SJSA1 (cell line): Measurements from ENCODE around the gene API5. TPM values are rescaled to one million over a fixed set of nuclear protein-coding genes. Genes with fewer than 3 reads are reported as not detected.

Source experiments
- DNase-seq, 2 experiments: peaks; one replicate each; pipeline ENCODE4 v3.0.0-alpha.2; 2015 to 2020; ENCODE audit warnings: low spot score in 2 of 2, low read depth in 1 of 2
- H3K27ac ChIP-seq: fragments of 250-450 bp; sonication (Bioruptor Pico); 2 replicates; pipeline ENCODE4 v1.5.1; 2020; ENCODE audit warnings: mild to moderate bottlenecking, moderate library complexity
- H3K27me3 ChIP-seq: fragments of 250-450 bp; sonication (Bioruptor Pico); replicated peaks from 2 replicates; pipeline ENCODE4 v1.5.1; 2020; ENCODE audit warnings: mild to moderate bottlenecking, moderate library complexity
- H3K36me3 ChIP-seq: fragments of 250-450 bp; sonication (Bioruptor Pico); 2 replicates; pipeline ENCODE4 v1.5.1; 2020; ENCODE audit warnings: mild to moderate bottlenecking
- H3K4me1 ChIP-seq: fragments of 250-450 bp; sonication (Bioruptor Pico); replicated peaks from 2 replicates; pipeline ENCODE4 v1.6.1; 2021; ENCODE audit warnings: mild to moderate bottlenecking
- H3K4me3 ChIP-seq: fragments of 250-450 bp; sonication (Bioruptor Pico); 2 replicates; pipeline ENCODE4 v1.5.1; 2020; ENCODE audit warnings: mild to moderate bottlenecking
- H3K9me3 ChIP-seq: fragments of 250-450 bp; sonication (Bioruptor Pico); replicated peaks from 2 replicates; pipeline ENCODE4 v1.5.1; 2020; ENCODE audit warnings: mild to moderate bottlenecking
- total RNA-seq: library from RNA; depleted of rRNA; stranded (reverse); fragments of >200 nt; shearing (Covaris generic); gene quantifications from 2 replicates; pipeline ENCODE4 v1.2.3, GENCODE V29; 2014; rRNA removed

The API5 gene
- 175 and 202 TPM in 2 replicates for total RNA-seq

DNA sequence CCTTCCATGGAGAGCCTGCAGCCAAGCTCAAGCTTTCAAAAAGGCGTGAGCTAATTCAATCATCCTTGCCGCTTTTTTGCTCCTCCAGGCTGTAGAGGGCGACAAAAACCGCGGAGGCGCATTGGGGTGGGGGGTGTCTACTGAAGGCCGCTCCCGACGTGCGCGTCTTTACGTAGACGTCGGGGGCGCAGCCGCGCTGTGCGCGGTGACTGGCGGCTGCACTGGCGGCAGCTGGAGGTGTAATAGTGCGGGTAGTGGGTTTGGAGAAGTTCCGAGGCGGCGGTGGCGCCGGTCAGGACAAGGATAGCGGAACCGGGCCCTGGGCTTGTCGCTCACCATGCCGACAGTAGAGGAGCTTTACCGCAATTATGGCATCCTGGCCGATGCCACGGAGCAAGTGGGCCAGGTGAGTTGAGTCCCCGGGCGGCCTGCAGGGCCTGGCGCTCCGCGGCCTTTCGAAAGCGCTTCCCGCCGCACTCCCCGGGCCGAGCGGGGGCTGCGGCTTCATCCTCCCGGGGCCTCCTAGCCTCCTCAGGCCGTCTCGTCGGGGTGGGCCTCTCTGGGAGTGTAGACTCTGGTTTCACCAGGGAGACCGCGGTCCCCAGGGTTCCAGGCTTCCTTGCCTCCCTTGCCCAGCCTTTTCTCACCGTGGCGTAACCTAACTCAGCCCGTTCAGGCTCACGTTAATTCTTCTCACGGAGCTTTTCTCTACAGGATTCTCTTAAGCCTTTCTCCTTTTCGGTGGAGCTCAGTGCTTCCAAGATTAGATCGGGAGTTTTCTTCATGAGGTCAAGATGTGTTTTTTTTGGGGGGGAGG is at the start of gene API5:
Gene API5, plus strand, starts transcription at position 206 of the 817 bp plus-strand sequence. Its CDS starts 132 bp downstream, at position 338.
- Histone ChIP-seq H3K27me3 (peaks cover 2% of the 10 kb centered on the region; the same call in 1 of the 2 replicates), H3K9me3 (no peaks in the 10 kb centered on the region), H3K4me1 (peaks cover 21% of the 10 kb centered on the region), H3K36me3 (peaks cover 29% of the 10 kb centered on the region), H3K27ac (peak within 1 kb of the TSS; percentile 31), H3K4me3 (peak within 1 kb of the TSS; percentile 80)
- peak; percentile 97 to 98 for DNase-seq

DNA sequence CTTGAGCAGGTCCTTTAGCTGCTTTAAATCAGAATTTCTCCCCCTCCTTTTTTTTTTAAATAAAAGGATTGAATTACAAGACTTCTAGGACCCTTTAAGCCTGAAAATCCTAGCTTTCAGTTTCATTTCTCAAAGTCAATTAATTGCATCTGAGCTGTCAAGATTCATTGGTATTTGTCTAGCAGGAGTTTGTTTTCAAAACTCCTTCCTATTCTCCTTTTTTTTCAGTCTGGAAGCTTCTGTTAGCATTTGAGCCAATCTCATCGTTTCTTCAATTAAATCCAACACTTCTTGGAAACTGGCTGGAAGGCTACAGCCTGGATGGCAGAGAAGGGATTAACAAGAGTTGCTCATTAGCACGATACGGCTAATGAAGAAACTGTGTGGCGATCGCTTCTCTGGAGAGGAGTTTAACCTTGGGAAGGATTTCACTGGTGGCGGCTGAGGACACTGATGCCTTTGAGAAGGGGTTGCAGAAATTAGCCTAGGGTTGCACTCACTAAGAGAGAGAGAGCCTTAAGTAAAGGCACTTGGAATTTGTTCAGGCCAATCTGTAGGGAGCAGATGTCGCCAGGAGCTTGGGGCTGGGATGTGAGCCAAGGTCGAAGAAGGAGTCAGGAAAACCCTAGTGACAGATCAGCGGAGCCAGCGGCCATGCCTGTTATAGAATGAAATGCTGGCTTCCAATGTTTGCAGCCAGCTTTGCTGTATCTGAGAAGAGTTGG is 43.8 kb upstream of the API5 start:
- DNase-seq = no peak
- H3K4me1 ChIP-seq = no peaks in the 10 kb centered on the region
- 0 out of 2 replicates have a peak, but pooled peaks cover 3% of the 10 kb centered on the region for H3K9me3 ChIP-seq
- no peak overlapping the region for H3K27ac ChIP-seq
- H3K4me3 ChIP-seq = no peak overlapping the region
- H3K27me3 ChIP-seq = peaks cover 12% of the 10 kb centered on the region
- H3K36me3 ChIP-seq = no peaks in the 10 kb centered on the region

DNA sequence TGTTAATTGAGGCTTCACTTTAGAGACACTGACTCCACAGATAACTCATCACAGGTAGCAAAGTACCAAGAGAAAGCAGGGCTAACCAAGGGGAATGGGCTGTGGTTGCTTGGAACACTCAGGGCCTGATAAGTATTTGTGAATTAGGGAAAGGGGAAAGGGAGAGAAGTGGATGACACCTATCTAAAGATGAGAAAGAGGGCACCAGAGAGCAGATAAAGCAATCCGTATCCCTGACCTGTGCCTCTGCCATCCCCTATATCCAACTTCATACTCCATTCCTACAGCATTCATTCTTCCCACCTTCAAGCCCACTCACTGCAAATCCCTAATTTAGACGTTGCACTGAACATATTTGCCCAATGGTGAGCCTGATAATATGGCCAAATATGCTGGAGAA is 43.0 kb upstream of the API5 start:
- no peak for DNase-seq
- no peak overlapping the region for H3K27ac ChIP-seq
- 0 out of 2 replicates have a peak, but pooled peaks cover 3% of the 10 kb centered on the region for H3K9me3 ChIP-seq

DNA sequence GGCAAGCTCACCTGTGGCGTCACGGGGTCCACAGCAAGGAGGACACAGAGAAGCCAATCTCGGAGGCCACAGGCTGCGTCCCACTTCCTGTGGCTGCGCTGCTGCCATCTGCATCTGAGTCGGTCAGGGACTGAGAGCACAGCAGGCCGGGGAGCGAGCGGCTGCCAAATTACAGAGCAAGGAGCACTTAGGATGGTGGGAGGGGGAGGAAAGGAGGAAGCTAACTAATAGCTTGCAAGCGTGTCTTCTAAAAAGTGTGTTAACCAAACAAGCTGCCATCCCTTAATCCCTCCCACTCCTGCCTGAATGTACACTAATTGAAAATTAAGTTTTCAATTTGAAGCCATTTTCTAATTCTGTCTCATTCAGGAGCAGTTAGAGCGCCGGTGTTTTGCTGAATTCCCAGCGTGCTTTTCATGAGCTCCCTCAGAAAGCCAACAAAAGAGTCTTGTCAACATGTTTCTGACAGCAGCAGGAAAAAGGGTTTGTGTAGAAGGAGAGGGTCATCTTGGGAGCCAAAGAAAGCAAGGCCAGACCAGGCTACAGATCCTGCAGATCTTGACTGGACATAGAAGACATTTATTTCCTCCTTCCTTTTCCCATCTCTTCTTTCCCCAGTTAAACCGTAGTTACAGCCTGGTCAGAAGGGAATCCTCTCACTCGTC is 42.4 kb upstream of the API5 start:
- Histone ChIP-seq H3K27me3 (peaks cover 12% of the 10 kb centered on the region), H3K4me3 (no peak overlapping the region), H3K36me3 (no peaks in the 10 kb centered on the region), H3K4me1 (no peaks in the 10 kb centered on the region), H3K9me3 (0 out of 2 replicates have a peak, but pooled peaks cover 3% of the 10 kb centered on the region), H3K27ac (no peak overlapping the region)
- no peak for DNase-seq

More for the DNA sequence above, 43.0 kb upstream of the API5 start:
- H3K4me1 ChIP-seq = no peaks in the 10 kb centered on the region
- no peak overlapping the region for H3K4me3 ChIP-seq
- no peaks in the 10 kb centered on the region for H3K36me3 ChIP-seq
- peaks cover 12% of the 10 kb centered on the region for H3K27me3 ChIP-seq

DNA sequence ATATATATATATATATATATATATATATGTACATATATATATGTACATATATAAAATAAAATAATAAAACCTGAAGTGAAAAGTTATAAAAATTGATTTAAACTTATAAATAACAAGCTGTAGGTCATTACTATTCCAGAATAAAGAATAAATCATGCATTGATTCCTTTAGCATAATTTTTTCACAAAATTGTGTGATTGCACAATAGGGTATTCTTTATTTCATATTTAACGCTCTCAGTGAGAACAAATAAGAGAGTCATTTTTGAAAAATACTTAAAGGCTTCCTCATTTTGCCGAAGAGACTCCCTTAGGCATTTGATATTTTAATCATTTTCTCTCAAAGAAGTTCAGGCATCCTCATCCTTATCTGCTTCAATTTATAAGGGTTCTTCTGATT is 41.3 kb upstream of the API5 start:
- no peak overlapping the region for H3K27ac ChIP-seq
- no peak for DNase-seq
- 0 out of 2 replicates have a peak, but pooled peaks cover 3% of the 10 kb centered on the region for H3K9me3 ChIP-seq
- no peak overlapping the region for H3K4me3 ChIP-seq
- peaks cover 8% of the 10 kb centered on the region for H3K27me3 ChIP-seq
- H3K4me1 ChIP-seq = no peaks in the 10 kb centered on the region
- no peaks in the 10 kb centered on the region for H3K36me3 ChIP-seq

DNA sequence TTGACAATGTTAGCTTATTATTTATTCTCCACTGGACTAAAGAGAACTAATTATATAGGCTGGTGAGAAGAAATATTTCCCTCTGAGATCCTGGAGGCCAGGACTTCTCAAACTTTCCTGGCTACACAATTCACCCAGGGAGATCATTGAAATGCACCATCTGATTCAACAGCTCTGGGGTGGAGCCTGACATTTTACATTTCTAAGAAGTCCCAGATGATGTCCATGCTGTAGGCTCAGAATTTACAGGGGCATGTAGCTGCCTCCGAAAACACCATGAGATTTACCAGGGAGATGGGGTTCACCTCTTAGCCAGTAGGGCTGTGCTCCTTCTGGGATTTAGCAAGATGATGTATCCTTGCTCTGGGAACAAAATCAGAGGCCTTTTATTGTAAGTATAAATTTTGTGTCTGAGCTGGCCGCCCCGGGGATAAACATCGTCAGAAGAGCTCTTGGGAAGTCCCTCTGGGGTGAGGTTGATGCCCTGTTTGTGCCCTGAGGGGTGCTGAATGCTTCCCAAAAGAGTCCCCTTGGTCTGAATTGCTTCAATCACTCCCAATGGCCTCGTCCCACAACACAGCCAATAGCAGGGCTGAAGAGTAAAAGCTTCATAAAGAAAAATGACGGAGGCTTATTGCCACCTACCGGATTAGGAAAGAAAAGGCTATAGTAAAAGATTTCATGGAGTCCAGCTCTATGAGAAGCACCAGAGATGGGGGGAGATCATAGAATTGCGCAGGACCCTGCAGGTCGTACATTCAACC is 33.4 kb upstream of the API5 start:
- Histone ChIP-seq H3K4me1 (no peaks in the 10 kb centered on the region), H3K27ac (no peak overlapping the region), H3K27me3 (peaks cover 49% of the 10 kb centered on the region), H3K4me3 (no peak overlapping the region), H3K36me3 (no peaks in the 10 kb centered on the region), H3K9me3 (no peaks in the 10 kb centered on the region)
- peak in 1 of 2 experiments; percentile 18 for DNase-seq

DNA sequence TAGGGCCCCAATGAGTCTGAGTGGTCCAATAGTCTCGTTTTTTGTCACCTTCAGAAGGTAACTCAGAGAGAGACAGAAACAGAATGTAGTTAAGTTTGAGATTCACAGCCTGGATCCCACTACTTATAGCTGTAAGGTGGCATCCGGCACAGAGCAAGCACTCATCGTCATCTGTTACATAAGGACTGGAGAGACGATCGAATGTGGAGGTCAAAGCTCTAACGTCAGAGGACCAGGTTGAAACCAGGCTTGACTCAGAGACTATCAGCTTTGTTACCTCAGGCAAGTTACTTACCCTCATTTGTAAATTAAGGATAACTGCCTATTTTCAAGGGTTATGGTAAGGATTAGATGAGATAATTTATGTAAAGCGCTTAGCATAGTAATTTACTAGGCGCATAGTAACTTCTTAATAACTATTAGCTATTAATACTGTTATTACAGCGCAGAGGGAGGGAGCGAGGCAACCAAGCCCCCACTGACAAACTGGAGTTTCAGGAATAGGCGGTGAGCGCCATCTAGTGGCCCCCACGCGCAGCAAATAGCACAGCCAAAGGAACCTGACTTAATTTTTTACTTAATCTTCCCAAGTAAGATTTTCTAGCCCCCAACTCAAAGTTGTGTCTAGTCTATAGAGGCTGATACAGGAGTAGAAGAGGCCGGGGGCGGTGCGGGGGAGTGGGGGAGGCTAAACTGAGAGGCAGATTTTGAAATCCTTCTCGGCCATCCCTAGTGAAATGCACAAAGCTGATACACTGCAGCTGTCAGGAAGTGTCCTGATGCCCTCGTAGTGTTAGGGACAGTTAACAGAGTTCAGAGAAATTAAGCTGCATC is 29.0 kb upstream of the API5 start:
- peak; percentile 37 to 58 for DNase-seq
- no peak overlapping the region for H3K27ac ChIP-seq

DNA sequence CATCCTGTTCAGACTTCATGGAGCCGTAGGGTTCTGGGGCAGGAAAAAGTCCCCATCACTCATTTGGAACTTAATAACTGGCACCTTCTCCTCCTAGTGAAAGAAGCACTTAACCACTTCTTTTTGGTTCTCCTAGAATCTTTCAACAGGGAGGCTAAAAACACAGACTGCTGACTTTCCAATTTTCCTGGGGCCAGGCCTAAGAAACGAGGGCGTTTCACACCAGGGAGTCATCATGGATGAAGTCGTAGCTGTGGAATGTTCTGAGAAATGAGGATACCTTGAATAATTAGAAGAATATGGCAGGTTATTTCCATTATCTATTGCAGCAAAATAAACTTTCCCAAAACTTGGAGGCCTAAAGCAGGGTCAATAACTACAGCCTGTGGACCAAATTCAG is 26.0 kb upstream of the API5 start:
- H3K27me3 ChIP-seq = peaks cover 38% of the 10 kb centered on the region
- no peak overlapping the region for H3K4me3 ChIP-seq
- no peaks in the 10 kb centered on the region for H3K36me3 ChIP-seq
- no peak for DNase-seq
- no peaks in the 10 kb centered on the region; the same call in 1 of the 2 replicates for H3K9me3 ChIP-seq
- no peak overlapping the region for H3K27ac ChIP-seq
- H3K4me1 ChIP-seq = no peaks in the 10 kb centered on the region

More for the DNA sequence above, 29.0 kb upstream of the API5 start:
- Histone ChIP-seq H3K27me3 (peaks cover 53% of the 10 kb centered on the region), H3K4me3 (no peak overlapping the region), H3K36me3 (no peaks in the 10 kb centered on the region), H3K4me1 (no peaks in the 10 kb centered on the region), H3K9me3 (no peaks in the 10 kb centered on the region; the same call in 1 of the 2 replicates)

DNA sequence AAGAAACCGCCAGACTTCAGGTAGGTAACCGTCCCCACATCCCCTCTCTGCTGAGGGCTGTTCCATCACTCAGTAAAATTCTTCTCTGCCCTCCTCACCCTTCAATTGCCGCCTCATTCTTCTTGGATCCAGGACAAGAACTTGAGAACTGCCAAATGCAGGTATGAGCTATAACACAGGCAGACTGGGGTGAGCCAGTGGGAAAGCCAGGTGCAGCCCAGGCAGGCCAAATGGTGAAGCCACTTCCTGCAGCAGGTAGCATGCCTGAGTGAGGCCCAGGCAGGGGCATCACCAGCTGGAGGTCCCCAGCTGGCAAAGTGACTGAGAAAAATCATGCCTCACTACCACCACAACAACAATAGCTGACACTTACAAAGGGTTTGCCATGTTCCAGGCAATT is 22.4 kb upstream of the API5 start:
- DNase-seq = no peak
- H3K27ac ChIP-seq = no peak overlapping the region
- no peaks in the 10 kb centered on the region; the same call in 1 of the 2 replicates for H3K9me3 ChIP-seq
- H3K4me3 ChIP-seq = no peak overlapping the region
- peaks cover 26% of the 10 kb centered on the region for H3K27me3 ChIP-seq
- H3K36me3 ChIP-seq = no peaks in the 10 kb centered on the region
- H3K4me1 ChIP-seq = no peaks in the 10 kb centered on the region

DNA sequence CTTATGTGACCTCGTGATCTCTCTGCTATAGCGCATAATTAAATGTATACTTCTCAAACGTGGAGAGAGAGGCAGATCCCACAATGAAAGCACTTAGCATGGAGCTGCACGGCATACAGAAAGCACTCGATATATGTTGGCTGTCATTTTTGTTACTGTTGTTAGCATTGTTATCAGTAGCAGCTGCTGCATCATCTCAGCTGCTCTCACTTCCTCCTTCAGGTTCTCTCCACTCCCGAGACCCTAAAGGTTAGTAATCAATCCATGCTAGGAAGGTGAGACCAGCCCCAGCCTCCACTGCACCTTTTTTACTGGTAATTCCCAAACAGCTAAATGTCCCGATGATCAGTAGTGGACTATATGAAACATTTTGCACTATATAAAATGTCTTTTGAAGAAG is 13.4 kb upstream of the API5 start:
- peaks cover 20% of the 10 kb centered on the region for H3K27me3 ChIP-seq
- DNase-seq = no peak
- no peaks in the 10 kb centered on the region for H3K4me1 ChIP-seq
- H3K9me3 ChIP-seq = no peaks in the 10 kb centered on the region
- no peaks in the 10 kb centered on the region for H3K36me3 ChIP-seq
- no peak overlapping the region for H3K27ac ChIP-seq
- H3K4me3 ChIP-seq = no peak overlapping the region

DNA sequence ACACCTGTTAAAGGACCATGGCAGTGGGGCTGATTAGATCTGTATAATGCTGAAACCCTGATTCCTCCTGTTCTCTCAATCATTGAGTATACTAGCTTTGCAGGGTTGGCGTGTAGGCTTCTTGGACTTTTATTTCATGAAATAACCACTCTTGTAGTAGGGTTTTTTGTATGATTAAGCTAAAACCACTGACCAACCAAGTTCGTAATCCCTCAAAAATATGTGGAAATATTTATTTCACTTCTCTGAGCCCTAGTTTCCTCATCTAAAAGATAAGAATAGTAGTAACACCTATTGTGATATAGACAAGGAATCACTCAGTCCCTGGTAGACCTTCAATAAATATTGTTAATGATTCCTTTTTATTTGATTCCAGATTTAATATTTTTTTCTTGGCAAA is 4.2 kb downstream of the API5 start:
- H3K27ac ChIP-seq = no peak overlapping the region
- peaks cover 62% of the 10 kb centered on the region for H3K36me3 ChIP-seq
- DNase-seq = no peak
- peaks cover 27% of the 10 kb centered on the region for H3K4me1 ChIP-seq
- no peak overlapping the region for H3K4me3 ChIP-seq
- H3K9me3 ChIP-seq = no peaks in the 10 kb centered on the region
- H3K27me3 ChIP-seq = no peaks in the 10 kb centered on the region

DNA sequence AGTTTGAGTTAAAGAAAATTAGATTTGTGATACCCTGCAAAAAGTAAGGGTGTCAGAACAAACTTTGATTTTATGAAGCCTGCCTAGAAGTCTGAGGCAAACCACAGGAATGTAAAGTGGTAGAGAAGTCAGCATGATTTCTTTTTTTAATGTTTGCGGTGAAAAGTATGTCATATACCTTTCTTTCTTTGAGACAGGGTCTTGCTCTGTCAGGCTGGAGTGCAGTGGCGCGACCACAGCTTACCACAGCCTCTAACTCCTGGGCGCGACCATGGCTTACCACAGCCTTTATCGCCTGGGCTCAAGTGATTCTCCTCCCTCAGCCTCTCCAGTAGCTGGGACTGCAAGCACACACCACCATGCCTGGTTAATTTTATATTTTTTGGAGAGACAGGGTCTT is 4.7 kb downstream of the API5 start:
- H3K4me3 ChIP-seq = no peak overlapping the region
- H3K27ac ChIP-seq = no peak overlapping the region
- no peaks in the 10 kb centered on the region for H3K9me3 ChIP-seq
- no peaks in the 10 kb centered on the region for H3K27me3 ChIP-seq
- peaks cover 67% of the 10 kb centered on the region for H3K36me3 ChIP-seq
- peaks cover 27% of the 10 kb centered on the region for H3K4me1 ChIP-seq
- DNase-seq = peak in 1 of 2 experiments; percentile 54
